ENCODE measurements around the gene KRTAP24-1. TPM values are rescaled to one million over a fixed set of nuclear protein-coding genes. Genes with fewer than 3 reads are reported as not detected.

The KRTAP24-1 gene
- total and polyA plus RNA-seq, 2 of the 4 experiments (the other 2 are of a cell fraction): not detected

DNA sequence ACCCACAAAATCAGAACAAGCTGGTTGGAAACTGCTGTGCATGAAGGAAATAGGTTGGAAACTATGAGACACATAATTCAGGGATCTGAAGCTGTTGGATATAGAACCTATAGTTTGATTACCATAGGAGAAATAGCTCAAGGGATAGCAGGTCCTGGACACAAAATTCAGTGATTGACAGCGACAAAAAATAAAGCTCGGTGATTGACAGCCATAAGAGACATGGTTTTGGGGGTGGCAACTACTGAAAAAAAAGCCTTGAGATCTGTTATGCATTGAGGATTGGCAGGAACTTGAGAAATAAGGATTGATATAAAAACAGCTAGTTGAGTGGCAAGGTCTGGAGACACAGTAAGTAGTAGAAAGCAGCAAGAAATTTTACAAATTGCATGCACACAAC, 6.5 kb upstream of the KRTAP24-1 start, which contains the start of gene KRTAP25-1:
Gene KRTAP25-1 (minus strand): TSS at position 300 of the 400 bp plus-strand sequence. CDS start 24 bp downstream, at position 276.
- H3K9me1 ChIP-seq (ENCODE audit: insufficient read depth, low read length): no peaks in the 10 kb centered on the region
- no peak within 1 kb of the TSS for H3K9ac ChIP-seq (ENCODE audit: low read depth, low read length)
- no peak within 1 kb of the TSS for H2AFZ ChIP-seq (replicated peaks; ENCODE audit: low read length, poor library complexity)
- H3K79me1 ChIP-seq (ENCODE audit: low read depth in 1 of 2, low read length in 2 of 2): no peaks in the 10 kb centered on the region
- no peaks in the 10 kb centered on the region for H4K20me1 ChIP-seq (ENCODE audit: insufficient read depth, low read length)
- no peak within 1 kb of the TSS for H4K8ac ChIP-seq (ENCODE audit: low read depth in 2 of 2, low read length in 2 of 2)
- H3K27me3 ChIP-seq (ENCODE audit: control insufficient read depth, insufficient read depth, low read length): no peaks in the 10 kb centered on the region
- no peak within 1 kb of the TSS for H2AK9ac ChIP-seq (replicated peaks; ENCODE audit: low read depth, low read length, poor library complexity)
- intact Hi-C loops (cut with micrococcal nuclease): no loop called here
- TF ChIP-seq RFX5 (IDR thresholded peaks at IDR 0.05; ENCODE audit: low read depth, low read length) (no peak), BHLHE40 (IDR thresholded peaks at IDR 0.05; ENCODE audit: low read depth, low read length) (no peak), MAFK (IDR thresholded peaks at IDR 0.05; ENCODE audit: low read depth, low read length) (no peak), RCOR1 (IDR thresholded peaks at IDR 0.05; ENCODE audit: insufficient replicate concordance, low read length) (no peak), MAZ (IDR thresholded peaks at IDR 0.05; ENCODE audit: borderline replicate concordance, low read depth, low read length) (no peak), NFE2L2 (IDR thresholded peaks at IDR 0.05; ENCODE audit: low read depth, low read length) (no peak)
- TF ChIP-seq, protein P1, sequence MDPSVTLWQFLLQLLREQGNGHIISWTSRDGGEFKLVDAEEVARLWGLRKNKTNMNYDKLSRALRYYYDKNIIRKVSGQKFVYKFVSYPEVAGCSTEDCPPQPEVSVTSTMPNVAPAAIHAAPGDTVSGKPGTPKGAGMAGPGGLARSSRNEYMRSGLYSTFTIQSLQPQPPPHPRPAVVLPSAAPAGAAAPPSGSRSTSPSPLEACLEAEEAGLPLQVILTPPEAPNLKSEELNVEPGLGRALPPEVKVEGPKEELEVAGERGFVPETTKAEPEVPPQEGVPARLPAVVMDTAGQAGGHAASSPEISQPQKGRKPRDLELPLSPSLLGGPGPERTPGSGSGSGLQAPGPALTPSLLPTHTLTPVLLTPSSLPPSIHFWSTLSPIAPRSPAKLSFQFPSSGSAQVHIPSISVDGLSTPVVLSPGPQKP (IDR thresholded peaks at IDR 0.05; ENCODE audit: borderline replicate concordance, low read depth, low read length): no peak
- DNase-seq: no peak
- WGBS, 2 experiments (ENCODE audit: extremely low coverage in 2 of 2, insufficient read length in 1 of 2): no CpG with 5 or more reads among the region's 2 CpGs
- H3K4me1 ChIP-seq (ENCODE audit: control insufficient read depth, insufficient read depth, low read length): no peaks in the 10 kb centered on the region
- no peak within 1 kb of the TSS for H3K4me2 ChIP-seq (ENCODE audit: low read depth, low read length)
- H4K91ac ChIP-seq (ENCODE audit: insufficient read depth, low read depth, low read length): no peak within 1 kb of the TSS
- H3K18ac ChIP-seq (ENCODE audit: low read depth, low read length): no peak within 1 kb of the TSS
- H4K5ac ChIP-seq (ENCODE audit: low read depth, low read length): no peak within 1 kb of the TSS
- BruUV-seq (replicated peaks): no TSS peak
- peaks cover 2% of the 10 kb centered on the region; the same call in 1 of the 2 replicates for H3K9me3 ChIP-seq (ENCODE audit: control insufficient read depth, insufficient read depth, low read length)
- H3K4me3 ChIP-seq (ENCODE audit: insufficient read depth, low read depth, low read length): no peak within 1 kb of the TSS
- H3K36me3 ChIP-seq (ENCODE audit: control insufficient read depth, insufficient read depth, low read length): no peaks in the 10 kb centered on the region
- H3K4ac ChIP-seq (ENCODE audit: low read depth, low read length): no peak within 1 kb of the TSS
- no peak within 1 kb of the TSS for H2BK20ac ChIP-seq (ENCODE audit: low read depth, low read length)
- no peak within 1 kb of the TSS for H3K14ac ChIP-seq (replicated peaks; ENCODE audit: low read depth, low read length)
- no peak within 1 kb of the TSS for H3K27ac ChIP-seq (ENCODE audit: insufficient read depth, low read length)
- CTCF ChIA-PET: interaction anchor here (1.1 kb wide), 1 partner anchor 9 kb away, joined by 3 read pairs; no protein-coding TSS in a partner anchor
- H2BK120ac ChIP-seq (ENCODE audit: low read depth, low read length): no peak within 1 kb of the TSS
- H2BK5ac ChIP-seq (ENCODE audit: low read depth, low read length, poor library complexity, severe bottlenecking): no peak within 1 kb of the TSS
- H2BK15ac ChIP-seq (ENCODE audit: low read depth, low read length): no peak within 1 kb of the TSS
- ATAC-seq (ENCODE audit: low read depth): no peak
- H3K23ac ChIP-seq (ENCODE audit: low read depth, low read length): no peak within 1 kb of the TSS
- in situ Hi-C loops (cut with MboI; ENCODE audit: low sequenced_read_pairs): no loop called here
- POLR2A ChIA-PET (ENCODE audit: unreplicated experiment): no interaction called here
- no peak within 1 kb of the TSS for H3K56ac ChIP-seq (ENCODE audit: extremely low read depth, insufficient read depth, low read length)
- dilution Hi-C loops (cut with HindIII; ENCODE audit: low sequenced_read_pairs, unreplicated experiment): no loop called here
- H2AK5ac ChIP-seq (ENCODE audit: low read depth, low read length): no peak within 1 kb of the TSS
